CD14-positive monocyte (primary cell): Measurements from ENCODE around the gene CRTC1. TPM values are rescaled to one million over a fixed set of nuclear protein-coding genes. Genes with fewer than 3 reads are reported as not detected.
A peak's percentile ranks its signal among the peaks of the same experiment; 100 is the strongest.

Source experiments
- DNase-seq, 3 donors: peaks; one replicate each; pipeline ENCODE4 v3.0.0-alpha.2; 2011 to 2022
- H2AFZ ChIP-seq: 2 replicates; pipeline ENCODE4 v1.6.0; 2012; ENCODE audit warnings: mild to moderate bottlenecking, low read depth, low read length, inconsistent platforms; ENCODE audit not compliant: insufficient read depth, poor library complexity, severe bottlenecking
- H3K27ac ChIP-seq, 2 donors: 1 replicate in 1 of 2; 2 replicates in 1 of 2; pipeline ENCODE4 v1.5.1; 2012 to 2013; ENCODE audit warnings: low read length in 2 of 2, control low read depth in 1 of 2, inconsistent platforms in 1 of 2, low read depth in 1 of 2, mild to moderate bottlenecking in 1 of 2
- H3K27me3 ChIP-seq, 2 donors: one replicate each; pipeline versions ENCODE4 v1.6.0 to v1.6.1; 2011 to 2013; ENCODE audit warnings: low read length in 2 of 2; ENCODE audit not compliant: control insufficient read depth in 2 of 2, insufficient read depth in 2 of 2
- H3K36me3 ChIP-seq, 2 donors: replicated peaks in 1 of 2; 1 replicate in 1 of 2; 2 replicates in 1 of 2; pipeline versions ENCODE4 v1.5.1 to v1.6.1; 2012 to 2013; ENCODE audit warnings: low read length in 2 of 2, control low read depth in 1 of 2, inconsistent platforms in 1 of 2, mild to moderate bottlenecking in 1 of 2; ENCODE audit not compliant: insufficient read depth in 2 of 2, control insufficient read depth in 1 of 2
- H3K4me1 ChIP-seq, 2 donors: 1 replicate in 1 of 2; 2 replicates in 1 of 2; pipeline versions ENCODE4 v1.5.1 to v1.6.1; 2012 to 2013; ENCODE audit warnings: low read length in 2 of 2, control low read depth in 1 of 2, inconsistent platforms in 1 of 2, mild to moderate bottlenecking in 1 of 2, moderate library complexity in 1 of 2; ENCODE audit not compliant: insufficient read depth in 2 of 2, control insufficient read depth in 1 of 2
- H3K4me2 ChIP-seq: replicated peaks from 2 replicates; pipeline ENCODE3; 2012; ENCODE audit warnings: low read length, moderate library complexity, mild to moderate bottlenecking; ENCODE audit not compliant: poor library complexity, severe bottlenecking; ENCODE audit errors: extremely low read depth
- H3K4me3 ChIP-seq, 3 experiments: fragments of 200-600 bp in 1 of 3; sonication (generic) in 1 of 3; replicated peaks in 1 of 3; 1 replicate in 2 of 3; 2 replicates in 1 of 3; pipeline ENCODE4 v1.5.1; 2011 to 2013; ENCODE audit warnings: low read length in 3 of 3, mild to moderate bottlenecking in 3 of 3, control low read depth in 2 of 3, low read depth in 2 of 3, inconsistent platforms in 1 of 3, moderate library complexity in 1 of 3
- H3K79me2 ChIP-seq: 2 replicates; pipeline ENCODE4 v1.6.0; 2012; ENCODE audit warnings: mild to moderate bottlenecking, control low read depth, inconsistent platforms, low read length, moderate library complexity; ENCODE audit not compliant: insufficient read depth
- H3K9ac ChIP-seq: 2 replicates; pipeline ENCODE4 v1.6.0; 2017; ENCODE audit warnings: low read length, mild to moderate bottlenecking; ENCODE audit not compliant: insufficient read depth, poor library complexity, severe bottlenecking
- H3K9me3 ChIP-seq, 2 donors: replicated peaks in 1 of 2; 1 replicate in 1 of 2; 2 replicates in 1 of 2; pipeline versions ENCODE4 v1.5.1 to v1.6.1; 2012 to 2013; ENCODE audit warnings: low read length in 2 of 2, control low read depth in 1 of 2; ENCODE audit not compliant: control insufficient read depth in 1 of 2, insufficient read depth in 1 of 2
- H4K20me1 ChIP-seq: 2 replicates; pipeline ENCODE4 v1.6.0; 2012; ENCODE audit warnings: mild to moderate bottlenecking, low read length, control low read depth, moderate library complexity; ENCODE audit not compliant: insufficient read depth
- H3K27ac Mint-ChIP-seq, 7 donors: one replicate each; pipeline ENCODE4 v1.8.0; 2020; ENCODE audit warnings: mild to moderate bottlenecking in 7 of 7, mixed read lengths in 7 of 7, moderate library complexity in 6 of 7, inconsistent platforms in 2 of 7
- H3K27me3 Mint-ChIP-seq, 3 donors: one replicate each; pipeline ENCODE4 v1.8.0; 2021 to 2022; ENCODE audit warnings: low read depth in 3 of 3, mild to moderate bottlenecking in 3 of 3, mixed read lengths in 3 of 3, moderate library complexity in 3 of 3, inconsistent platforms in 1 of 3
- H3K36me3 Mint-ChIP-seq, 2 donors: one replicate each; pipeline ENCODE4 v1.8.0; 2020; ENCODE audit warnings: mixed read lengths in 2 of 2, inconsistent platforms in 1 of 2, mild to moderate bottlenecking in 1 of 2
- H3K4me1 Mint-ChIP-seq: one replicate; pipeline ENCODE4 v1.8.0; 2020; ENCODE audit warnings: mild to moderate bottlenecking, mixed read lengths
- H3K4me3 Mint-ChIP-seq, 2 donors: one replicate each; pipeline ENCODE4 v1.8.0; 2020; ENCODE audit warnings: mild to moderate bottlenecking in 2 of 2, mixed read lengths in 2 of 2, moderate library complexity in 1 of 2
- H3K9me3 Mint-ChIP-seq, 7 donors: one replicate each; pipeline ENCODE4 v1.8.0; 2020 to 2022; ENCODE audit warnings: mixed read lengths in 7 of 7, mild to moderate bottlenecking in 6 of 7, moderate library complexity in 6 of 7, inconsistent platforms in 2 of 7
- CTCF ChIP-seq: fragments of 200-600 bp; IDR thresholded peaks from one replicate; pipeline ENCODE4 v1.8.0; 2022; ENCODE audit warnings: antibody characterized with exemption, mild to moderate bottlenecking
- WGBS: methylation state at CpG from one replicate; pipeline ENCODE4 v1.1.5; 2013; ENCODE audit warnings: missing lambda C conversion rate; ENCODE audit not compliant: insufficient coverage; 5-methylcytosine and 5-hydroxymethylcytosine counted together
- intact Hi-C, 2 donors: fragments of 100-400 bp; cut with micrococcal nuclease; formaldehyde crosslinking; loops; one replicate each; pipeline versions ENCODE4 v1.15.0 to v1.15.1; 2023
- polyA plus RNA-seq, 3 donors: library from polyadenylated mRNA; depleted of rRNA in 1 of 3; unstranded in 2 of 3; stranded (reverse) in 1 of 3; fragments of 300-500 nt in 2 of 3; fragments of >200 nt in 1 of 3; fragmentation: Illumina TruSeq in 2 of 3; gene quantifications; 1 replicate in 2 of 3; 2 replicates in 1 of 3; pipeline ENCODE4 v1.2.3, GENCODE V29; 2012 to 2021

The CRTC1 gene
- polyA plus RNA-seq, 3 donors, result 0.28 to 9.2 (median 0.55) TPM

- Mint-ChIP-seq H3K27me3 (peaks cover 0 to 1% (median 0%) of the 10 kb centered on the region in 3 donors), H3K27ac (no peak overlapping the region), H3K4me3 (no peak overlapping the region), H3K4me1 (no peaks in the 10 kb centered on the region), H3K9me3 (peaks cover 0 to 1% (median 0%) of the 10 kb centered on the region in 7 donors), H3K36me3 (peaks cover 0 to 4% of the 10 kb centered on the region in 2 donors)
- H4K20me1 ChIP-seq, result peaks cover 59% of the 10 kb centered on the region
- TF ChIP-seq CTCF, result no peak
- no peak overlapping the region for H3K4me2 ChIP-seq
- H2AFZ ChIP-seq, result no peak overlapping the region
- H3K27ac ChIP-seq, result no peak overlapping the region
- H3K4me1 ChIP-seq, result no peaks in the 10 kb centered on the region
- no peaks in the 10 kb centered on the region for H3K9me3 ChIP-seq
- H3K9ac ChIP-seq, result no peak overlapping the region
- no peaks in the 10 kb centered on the region for H3K79me2 ChIP-seq
- WGBS, result 100% methylated on average over 1 of the region's 1 CpG
- no peaks in the 10 kb centered on the region for H3K27me3 ChIP-seq
- no peak for DNase-seq
- H3K36me3 ChIP-seq, result no peaks in the 10 kb centered on the region
- H3K4me3 ChIP-seq, result no peak overlapping the region
- intact Hi-C loops, result no loop called here
Measured at GRCh38 chr19:18737954-18738351, 54.5 kb downstream of the CRTC1 start.

- peaks cover 59% of the 10 kb centered on the region for H4K20me1 ChIP-seq
Measured at GRCh38 chr19:18738961-18739690, 55.6 kb downstream of the CRTC1 start.

More at GRCh38 chr19:18738961-18739690, 55.6 kb downstream of the CRTC1 start:
- Mint-ChIP-seq H3K36me3 (peaks cover 0 to 4% of the 10 kb centered on the region in 2 donors), H3K27ac (peak overlapping the region in 1 of 7 donors; percentile 66), H3K4me3 (no peak overlapping the region), H3K9me3 (peaks cover 0 to 1% (median 0%) of the 10 kb centered on the region in 7 donors), H3K27me3 (peaks cover 0 to 1% (median 0%) of the 10 kb centered on the region in 3 donors), H3K4me1 (no peaks in the 10 kb centered on the region)
- no peaks in the 10 kb centered on the region for H3K9me3 ChIP-seq
- H3K4me2 ChIP-seq, result no peak overlapping the region
- intact Hi-C loops, result no loop called here
- H2AFZ ChIP-seq, result no peak overlapping the region
- TF ChIP-seq CTCF, result no peak
- H3K36me3 ChIP-seq, result no peaks in the 10 kb centered on the region
- H3K79me2 ChIP-seq, result no peaks in the 10 kb centered on the region
- DNase-seq, result no peak
- no peak overlapping the region for H3K9ac ChIP-seq
- 95% methylated on average over 11 of the region's 20 CpGs for WGBS
- no peaks in the 10 kb centered on the region for H3K4me1 ChIP-seq
- no peak overlapping the region for H3K27ac ChIP-seq
- no peaks in the 10 kb centered on the region for H3K27me3 ChIP-seq
- no peak overlapping the region for H3K4me3 ChIP-seq
